ENCODE measurements around the gene CMIP. TPM values are rescaled to one million over a fixed set of nuclear protein-coding genes. Genes with fewer than 3 reads are reported as not detected.
A peak's percentile ranks its signal among the peaks of the same experiment; 100 is the strongest.

The CMIP gene
- total RNA-seq, 1 experiment from 2014 or later: 16.0 TPM

DNA sequence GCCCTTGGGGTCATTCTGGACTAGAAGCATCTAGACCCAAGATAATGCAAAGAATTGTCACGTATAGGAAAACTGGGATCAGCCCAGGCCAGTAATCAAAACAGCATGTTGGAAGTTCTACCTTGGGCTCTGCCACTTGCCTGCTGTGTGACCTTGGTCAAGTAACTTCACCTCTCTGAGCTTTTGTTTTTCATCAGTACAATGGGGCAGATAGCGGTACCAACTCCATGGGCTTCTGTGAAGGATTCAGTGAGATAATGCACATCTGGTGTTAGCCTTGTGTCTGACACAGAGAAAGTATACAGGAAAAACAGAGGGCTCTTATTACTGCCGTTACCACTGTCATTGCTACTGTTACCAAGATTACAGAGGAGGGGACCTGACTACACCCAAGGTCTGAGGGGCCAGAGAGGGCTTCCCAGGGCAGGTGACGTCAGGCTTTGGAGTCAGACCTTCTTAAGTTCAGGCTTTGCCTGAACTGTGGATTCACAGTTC is 24.6 kb downstream of the CMIP start:
- no peak for DNase-seq (ENCODE audit: low read depth)
- in situ Hi-C loops (cut with HindIII; ENCODE audit: low pct_unique_long_range_greater_than_20kb, low sequenced_read_pairs): no loop called here

GRCh38 chr16:81469710-81470535 is 25.3 kb downstream of the CMIP start:
- DNase-seq (ENCODE audit: low read depth): no peak
- in situ Hi-C loops (cut with HindIII; ENCODE audit: low pct_unique_long_range_greater_than_20kb, low sequenced_read_pairs): no loop called here

- no peak for DNase-seq (ENCODE audit: low read depth)
- in situ Hi-C loops (cut with HindIII; ENCODE audit: low pct_unique_long_range_greater_than_20kb, low sequenced_read_pairs): no loop called here
Measured at GRCh38 chr16:81470796-81471636, 26.4 kb downstream of the CMIP start.

GRCh38 chr16:81471882-81472281 is 27.3 kb downstream of the CMIP start:
- DNase-seq (ENCODE audit: low read depth): no peak
- in situ Hi-C loops (cut with HindIII; ENCODE audit: low pct_unique_long_range_greater_than_20kb, low sequenced_read_pairs): no loop called here

DNA sequence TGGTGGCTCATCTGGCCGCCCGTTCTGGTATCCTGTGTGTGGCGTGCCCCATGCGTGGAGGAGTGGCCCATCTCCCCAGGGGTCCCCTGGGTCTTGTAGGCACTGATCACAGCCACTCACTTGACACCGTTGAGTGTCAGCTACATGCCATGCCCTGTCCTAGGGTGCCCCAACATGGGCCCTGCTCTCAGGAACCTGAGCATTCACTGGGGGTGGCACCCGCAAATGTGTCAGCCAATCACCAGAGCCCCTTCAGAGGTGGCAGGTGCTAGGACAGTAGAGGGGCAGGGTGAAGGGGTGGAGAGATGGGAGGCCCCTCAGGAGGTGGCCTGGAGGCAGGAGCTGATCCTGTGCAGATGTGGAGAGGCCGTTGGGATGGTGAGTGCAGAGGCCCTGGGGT is 27.8 kb downstream of the CMIP start:
- in situ Hi-C loops (cut with HindIII; ENCODE audit: low pct_unique_long_range_greater_than_20kb, low sequenced_read_pairs): no loop called here
- DNase-seq (ENCODE audit: low read depth): no peak

GRCh38 chr16:81473066-81473488 is 28.5 kb downstream of the CMIP start:
- in situ Hi-C loops (cut with HindIII; ENCODE audit: low pct_unique_long_range_greater_than_20kb, low sequenced_read_pairs): no loop called here
- no peak for DNase-seq (ENCODE audit: low read depth)

DNA sequence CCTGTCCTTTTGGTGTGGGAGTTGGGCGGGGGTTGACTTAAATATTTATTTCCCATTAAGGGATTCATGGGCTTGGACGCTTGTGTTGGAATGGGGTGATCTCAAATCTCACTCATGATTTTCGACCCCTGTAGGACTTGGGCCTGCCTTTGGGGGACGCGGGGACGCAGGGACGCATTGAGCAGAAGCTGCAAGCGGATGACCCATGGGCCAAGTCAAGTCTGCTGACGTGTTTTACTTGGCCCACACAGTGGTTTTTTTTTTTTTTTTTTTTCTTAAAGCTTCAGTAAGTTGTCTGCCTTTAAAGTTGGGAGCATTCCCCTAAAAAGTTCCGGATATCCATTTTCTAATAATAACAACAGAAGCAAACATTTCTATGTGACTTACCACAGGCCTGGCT is 28.9 kb downstream of the CMIP start:
- DNase-seq (ENCODE audit: low read depth): no peak
- in situ Hi-C loops (cut with HindIII; ENCODE audit: low pct_unique_long_range_greater_than_20kb, low sequenced_read_pairs): no loop called here

DNA sequence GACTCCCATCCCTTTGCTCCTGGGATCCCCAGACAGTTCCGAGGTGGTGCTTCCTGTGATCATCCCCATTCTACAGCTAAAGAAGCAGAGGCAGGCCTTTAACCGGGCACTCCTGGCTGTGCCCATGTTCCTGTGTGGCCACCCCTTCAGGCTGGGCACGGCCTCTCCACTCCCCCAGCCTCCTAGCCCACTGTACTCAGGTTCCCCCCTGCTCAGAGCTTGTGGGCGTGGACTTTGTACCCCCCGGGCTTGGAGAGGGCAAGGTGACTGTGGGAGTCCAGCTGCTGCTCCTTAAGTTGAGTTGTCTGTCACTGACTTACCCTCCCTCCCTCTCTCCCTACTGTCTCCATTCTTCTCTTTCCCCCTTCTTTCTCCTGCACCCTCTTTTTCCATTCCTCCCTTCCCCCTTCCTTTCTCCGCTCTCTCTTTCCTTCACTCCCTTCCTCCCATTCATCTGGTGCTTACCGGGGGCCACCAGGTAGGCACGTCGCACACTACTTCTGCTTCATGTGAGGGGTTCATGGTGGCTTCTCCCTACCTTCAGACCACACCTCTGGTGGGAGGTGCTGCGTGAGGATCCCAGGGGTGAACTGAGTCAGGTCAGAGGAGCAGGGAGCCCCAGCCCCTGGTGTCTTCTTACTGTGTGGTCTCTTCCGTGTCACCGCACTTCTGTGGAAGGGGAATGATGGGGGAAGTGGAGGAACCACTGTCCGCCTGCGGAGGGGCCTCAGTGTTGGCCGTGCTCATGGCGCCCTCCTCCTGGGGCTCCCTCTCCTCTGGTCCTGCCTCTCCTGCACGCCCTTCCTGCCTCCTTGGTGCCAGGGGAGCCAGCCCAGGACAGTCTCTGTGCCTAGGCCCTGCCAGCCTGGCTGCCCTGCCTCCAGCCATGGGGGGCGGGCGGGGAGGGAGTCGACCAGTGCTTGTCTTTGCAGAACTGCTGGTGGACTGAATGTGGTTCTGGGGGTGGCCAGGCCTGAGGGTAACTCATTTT is 29.7 kb downstream of the CMIP start:
- in situ Hi-C loops (cut with HindIII; ENCODE audit: low pct_unique_long_range_greater_than_20kb, low sequenced_read_pairs): no loop called here
- DNase-seq (ENCODE audit: low read depth): no peak

- no peak for DNase-seq (ENCODE audit: low read depth)
- in situ Hi-C loops (cut with HindIII; ENCODE audit: low pct_unique_long_range_greater_than_20kb, low sequenced_read_pairs): no loop called here
Measured at GRCh38 chr16:81477697-81478693, 33.4 kb downstream of the CMIP start.

DNA sequence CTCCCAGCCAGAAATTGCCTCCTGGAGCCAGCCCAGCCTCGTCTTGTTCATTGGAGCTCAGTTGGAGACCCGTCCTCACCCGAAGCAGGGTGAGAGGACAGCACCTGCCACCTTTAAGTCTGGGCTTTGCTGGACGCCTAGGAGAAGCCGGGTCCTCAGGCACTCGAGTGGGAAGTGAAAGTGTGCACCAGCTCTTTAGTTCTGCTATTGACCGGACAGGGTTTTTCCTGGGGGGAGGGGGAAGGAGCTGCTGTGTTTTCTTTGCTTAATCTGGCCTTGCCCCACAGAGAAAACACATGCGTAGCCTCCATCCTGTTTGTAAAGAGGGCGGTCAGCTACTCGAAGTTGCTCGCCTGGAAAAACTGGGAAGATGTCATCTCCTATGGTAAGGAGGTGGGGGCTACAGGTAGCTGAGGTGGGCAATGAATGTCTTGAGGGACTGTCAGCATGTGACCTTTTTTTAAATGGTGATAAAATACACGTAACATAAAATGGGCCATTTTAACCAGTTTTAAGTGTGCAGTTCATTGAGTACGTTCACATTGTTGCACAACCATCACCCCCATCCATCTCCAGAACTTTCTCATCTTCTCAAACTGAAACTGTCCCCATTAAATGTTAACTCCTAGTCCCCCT is 34.4 kb downstream of the CMIP start:
- in situ Hi-C loops (cut with HindIII; ENCODE audit: low pct_unique_long_range_greater_than_20kb, low sequenced_read_pairs): no loop called here
- peak; percentile 57 for DNase-seq (ENCODE audit: low read depth)

DNA sequence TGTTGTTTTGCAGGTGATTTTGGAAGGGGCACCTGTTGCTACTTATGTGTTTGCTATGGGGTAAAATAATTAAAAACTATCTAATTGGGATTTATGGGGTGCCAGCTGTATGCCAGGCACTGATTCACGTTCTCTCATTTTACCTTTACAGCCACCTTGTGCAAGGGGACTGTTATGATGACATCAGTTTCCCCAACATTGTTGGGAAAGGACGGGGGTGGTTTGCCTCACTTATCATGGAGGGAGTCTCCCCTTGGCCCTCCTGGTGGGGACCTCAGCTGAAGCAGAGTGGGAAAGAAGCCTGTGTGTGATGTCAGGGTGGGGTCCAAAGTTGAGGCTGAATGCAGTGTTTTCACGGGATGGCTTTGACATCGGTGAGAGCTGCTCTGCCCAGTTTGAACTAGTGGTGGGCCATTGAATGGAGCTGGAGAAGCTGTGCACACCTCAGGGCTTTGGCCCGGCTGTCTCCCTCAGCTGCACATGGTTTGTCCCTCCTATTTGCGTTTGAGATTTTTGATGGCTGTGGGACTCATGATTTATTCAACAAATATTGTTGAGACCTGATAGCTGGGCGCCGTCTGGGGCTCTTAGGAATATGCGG is 36.1 kb downstream of the CMIP start:
- no peak for DNase-seq (ENCODE audit: low read depth)
- in situ Hi-C loops (cut with HindIII; ENCODE audit: low pct_unique_long_range_greater_than_20kb, low sequenced_read_pairs): no loop called here

DNA sequence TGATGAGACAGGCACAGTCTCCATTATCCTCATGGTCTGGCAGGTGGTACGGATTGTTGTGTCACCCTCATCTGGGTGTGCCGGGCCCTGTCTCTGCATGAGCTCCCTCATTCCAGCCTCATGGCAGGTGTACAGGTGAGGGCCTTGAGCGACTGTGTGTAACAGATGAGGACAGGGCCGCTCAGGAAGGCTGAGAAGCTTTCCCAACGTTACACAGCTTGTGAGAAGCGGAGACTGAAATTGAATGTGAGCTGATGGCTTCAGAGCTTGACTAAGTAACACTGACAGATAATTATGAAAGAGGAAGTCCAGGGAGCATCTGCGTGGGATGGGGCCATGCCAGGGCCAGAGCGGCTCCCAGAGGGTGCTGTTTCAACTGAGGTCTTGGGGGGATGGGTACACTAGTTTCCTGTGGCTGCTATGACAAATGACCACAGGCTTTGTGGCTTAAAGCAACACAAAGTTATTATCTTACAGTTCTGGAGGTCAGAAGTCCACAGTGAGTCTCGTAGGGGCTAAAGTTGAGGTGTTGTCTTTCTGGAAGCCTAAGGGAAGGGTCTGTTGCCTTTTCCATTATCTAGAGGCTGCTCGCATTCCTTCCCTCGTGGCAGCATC is 36.7 kb downstream of the CMIP start:
- in situ Hi-C loops (cut with HindIII; ENCODE audit: low pct_unique_long_range_greater_than_20kb, low sequenced_read_pairs): no loop called here
- DNase-seq (ENCODE audit: low read depth): peak; percentile 72

DNA sequence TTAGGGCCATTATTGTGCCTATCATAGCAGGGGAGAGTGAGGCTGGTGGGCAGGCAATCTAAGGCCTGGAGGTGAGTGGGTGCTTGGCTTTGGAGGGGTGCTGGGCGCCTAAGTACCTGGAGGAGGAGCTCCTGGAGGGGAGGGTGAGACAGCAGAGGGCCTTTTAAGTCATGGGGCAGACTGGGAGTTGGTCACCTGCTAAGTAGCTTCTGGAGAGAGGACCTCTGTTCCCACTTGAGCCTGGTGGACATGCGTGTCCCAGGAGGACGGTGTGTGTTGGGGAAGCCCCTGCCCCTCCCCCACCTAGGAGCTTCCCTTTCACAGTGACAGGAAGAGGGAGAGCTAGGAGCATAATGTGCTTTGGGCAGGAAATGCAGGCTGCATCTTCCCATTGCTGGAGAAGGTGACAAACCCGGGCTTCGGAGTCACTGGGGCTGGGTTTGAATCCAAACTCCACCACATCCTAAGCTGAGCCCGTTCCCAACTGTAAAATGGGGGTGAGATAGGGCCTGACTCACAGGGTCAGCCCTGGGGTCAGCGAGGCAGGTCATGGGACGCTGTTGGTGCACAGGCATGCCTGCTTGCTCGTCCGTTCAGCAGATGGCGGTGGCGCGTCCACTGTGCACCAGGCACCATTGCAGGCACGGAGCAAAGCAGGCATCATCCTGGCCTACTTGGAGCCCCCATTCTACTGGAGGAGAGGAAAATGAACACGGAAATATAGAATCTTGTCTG is 37.9 kb downstream of the CMIP start:
- DNase-seq (ENCODE audit: low read depth): peak; percentile 37
- in situ Hi-C loops (cut with HindIII; ENCODE audit: low pct_unique_long_range_greater_than_20kb, low sequenced_read_pairs): no loop called here

GRCh38 chr16:81483064-81483969 is 38.7 kb downstream of the CMIP start:
- no peak for DNase-seq (ENCODE audit: low read depth)
- in situ Hi-C loops (cut with HindIII; ENCODE audit: low pct_unique_long_range_greater_than_20kb, low sequenced_read_pairs): no loop called here

All from Caki2 (cell line).